GM19395 (cell line): ENCODE measurements around the gene RPN2.

ENCODE experiments used
- ATAC-seq: cut with Tn5 transposase; IDR thresholded peaks from one replicate; pipeline ENCODE4 v1.9.1; 2021; ENCODE audit warnings: mild to moderate bottlenecking, moderate library complexity; ENCODE audit not compliant: unreplicated experiment

Gene RPN2

DNA sequence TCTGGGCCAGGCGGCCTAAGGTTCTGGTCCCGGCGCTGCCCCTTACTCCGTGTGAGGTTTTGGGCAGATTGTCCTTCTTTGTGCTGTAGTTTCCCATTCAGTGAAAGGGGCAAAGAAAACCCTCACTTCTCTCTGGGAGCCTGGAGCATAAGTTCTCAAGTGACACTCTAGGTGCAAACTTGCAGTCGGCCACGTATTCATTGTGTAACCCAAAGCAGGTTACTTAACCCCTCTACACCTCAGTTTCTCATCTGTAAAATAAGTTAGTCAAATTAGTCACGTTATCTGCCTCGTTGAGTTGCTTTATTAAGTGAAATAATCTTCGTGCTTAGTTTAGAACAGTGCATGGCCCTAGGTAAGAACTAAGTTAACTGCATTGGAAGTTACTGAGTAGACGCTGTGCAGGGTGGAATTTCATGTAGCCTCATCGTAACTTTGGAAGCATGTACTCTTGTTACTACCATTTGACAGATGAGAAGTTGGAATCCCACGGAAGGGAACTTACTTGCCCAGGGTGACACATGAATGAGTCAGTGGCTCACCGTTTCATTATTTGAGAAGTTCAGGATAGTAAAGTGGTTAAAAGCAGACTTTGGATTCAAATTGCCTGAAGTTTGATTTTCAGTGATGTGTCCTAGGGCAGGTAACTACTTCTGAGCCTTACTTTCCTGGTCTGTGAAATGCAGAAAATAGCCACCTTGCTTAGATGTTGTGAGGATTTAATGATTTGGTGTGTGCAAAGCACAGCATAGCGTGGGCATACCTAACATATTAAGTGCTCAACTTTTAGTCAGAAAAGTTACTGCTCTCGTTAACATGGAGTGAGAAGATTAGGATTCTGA, 774 bp downstream of the RPN2 start:
- no peak for ATAC-seq

DNA sequence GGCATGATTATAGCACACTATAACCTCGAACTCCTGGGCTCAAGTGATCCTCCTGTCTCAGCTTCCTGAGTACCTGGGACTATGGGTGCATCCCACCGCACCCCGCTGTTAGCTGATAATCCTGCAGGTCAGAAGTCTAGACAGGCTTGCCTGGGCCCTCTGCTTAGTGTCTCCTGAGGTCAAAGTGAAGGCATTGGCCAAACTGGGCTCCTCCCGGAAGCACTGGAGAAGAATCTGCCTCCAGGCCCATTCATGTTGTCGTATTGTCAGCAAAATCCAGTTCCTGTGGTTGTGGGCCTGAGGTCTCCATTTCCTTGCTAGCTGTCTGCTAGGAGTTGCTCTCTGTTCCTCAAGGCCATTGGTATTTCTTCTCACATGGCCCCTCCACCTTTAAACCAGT, 6.6 kb downstream of the RPN2 start:
- no peak for ATAC-seq

GRCh38 chr20:37188787-37189186, 9.7 kb downstream of the RPN2 start:
- ATAC-seq, result no peak

DNA sequence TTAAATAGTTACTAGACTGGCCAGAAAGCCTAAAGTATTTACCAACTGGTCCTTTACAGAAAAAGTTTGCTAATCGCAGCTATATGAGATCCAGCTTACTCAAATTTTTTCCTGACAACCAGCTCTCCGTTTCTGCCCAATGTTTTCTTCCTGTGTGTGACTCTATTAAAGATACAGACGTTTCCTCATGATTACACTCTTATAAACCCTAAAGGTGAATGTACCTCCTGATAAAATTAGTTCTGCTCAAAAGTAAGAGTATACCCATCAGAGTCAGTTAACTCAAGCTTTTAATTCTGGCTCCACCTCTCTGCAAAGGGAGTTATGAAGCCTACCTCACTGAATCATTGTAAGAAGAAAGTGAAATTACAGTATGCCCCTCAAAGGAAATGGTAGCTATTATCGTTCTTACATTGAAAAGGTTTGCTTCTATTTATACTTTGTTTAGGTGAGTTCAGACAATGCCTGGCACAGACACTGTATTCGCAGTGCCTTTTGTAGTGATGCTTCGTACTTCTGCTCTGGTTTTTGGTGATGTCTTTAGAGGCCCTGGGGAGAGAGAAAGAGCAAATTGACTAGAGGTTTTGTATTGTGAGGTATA, 10.4 kb downstream of the RPN2 start:
- ATAC-seq, result no peak

- no peak for ATAC-seq
These were observed 11.4 kb downstream of the RPN2 start for GRCh38 chr20:37190354-37191112.

- no peak for ATAC-seq
These were observed 13.2 kb downstream of the RPN2 start for GRCh38 chr20:37192137-37192854.

GRCh38 chr20:37193226-37193625, 14.1 kb downstream of the RPN2 start:
- no peak for ATAC-seq

DNA sequence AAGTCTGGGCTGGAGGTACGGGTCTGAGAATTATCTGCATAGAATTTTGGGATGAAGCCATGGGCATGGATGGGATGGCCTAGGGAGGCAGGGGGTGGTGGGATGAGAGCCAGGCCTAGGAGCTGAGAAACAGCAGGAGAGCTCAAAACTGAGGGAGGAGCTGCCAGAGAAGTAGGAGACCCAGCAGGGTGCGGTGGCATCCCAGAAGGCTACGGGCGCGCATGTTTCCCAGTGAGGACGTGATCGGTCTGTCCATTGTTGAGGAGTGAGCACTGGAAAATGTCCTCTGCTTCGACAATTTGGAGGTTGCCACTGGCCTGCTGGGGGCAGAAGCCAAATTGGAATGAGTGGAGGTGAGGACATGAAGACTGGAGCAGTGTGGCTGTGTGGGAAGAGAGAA, 14.7 kb downstream of the RPN2 start:
- no peak for ATAC-seq

GRCh38 chr20:37194621-37195417, 15.7 kb downstream of the RPN2 start:
- ATAC-seq, result no peak

GRCh38 chr20:37198932-37199660, 20.0 kb downstream of the RPN2 start:
- no peak for ATAC-seq

GRCh38 chr20:37200376-37200775, 21.2 kb downstream of the RPN2 start:
- no peak for ATAC-seq

GRCh38 chr20:37200926-37201826, 22.0 kb downstream of the RPN2 start:
- no peak for ATAC-seq

DNA sequence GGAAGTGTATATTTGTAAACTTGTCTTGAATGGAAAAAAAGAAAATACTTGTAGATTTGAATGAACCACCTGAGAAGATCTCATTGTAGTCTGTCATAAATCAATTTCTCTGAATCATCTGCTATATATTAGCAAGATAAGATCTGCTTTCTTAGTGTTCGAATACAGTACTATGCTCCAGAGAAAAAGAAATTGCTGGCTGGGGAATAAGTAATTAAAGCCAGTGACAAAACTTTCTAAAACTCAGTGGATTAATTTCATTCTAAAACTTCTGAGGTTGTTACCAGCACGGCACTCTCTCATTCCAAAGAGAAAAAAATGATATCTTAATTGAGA, 22.7 kb downstream of the RPN2 start:
- no peak for ATAC-seq

GRCh38 chr20:37202267-37202943, 23.3 kb downstream of the RPN2 start:
- no peak for ATAC-seq

GRCh38 chr20:37204056-37204455, 24.9 kb downstream of the RPN2 start:
- ATAC-seq, result no peak

GRCh38 chr20:37205130-37205529, 26.0 kb downstream of the RPN2 start:
- ATAC-seq, result no peak

DNA sequence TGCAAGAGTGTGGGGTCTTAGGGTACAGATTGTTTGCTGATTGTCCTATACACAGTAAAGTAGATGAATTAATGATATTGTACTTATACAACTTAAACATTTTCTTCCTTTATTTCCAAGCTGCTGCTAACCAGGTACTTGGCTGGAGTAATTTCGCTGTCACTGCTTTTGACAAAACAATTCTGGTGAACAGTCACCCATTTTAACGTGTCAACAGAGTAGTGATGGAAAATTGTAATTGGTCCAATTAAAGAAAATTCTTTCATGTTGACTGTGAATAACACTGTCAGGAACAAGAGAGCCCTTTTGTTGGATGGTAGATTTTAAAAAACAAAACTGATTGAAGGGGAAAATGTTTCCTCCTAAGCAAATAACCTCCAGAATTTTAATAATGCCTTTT, 26.7 kb downstream of the RPN2 start:
- ATAC-seq, result no peak

- no peak for ATAC-seq
These were observed 28.0 kb downstream of the RPN2 start for GRCh38 chr20:37207171-37207570.
